GM19240 (cell line): ENCODE results near the gene FN3KRP.

Source experiments
- DNase-seq: peaks from one replicate; pipeline ENCODE4 v3.0.0; 2011; ENCODE audit warnings: low spot score; ENCODE audit not compliant: insufficient read length

Gene FN3KRP

DNA sequence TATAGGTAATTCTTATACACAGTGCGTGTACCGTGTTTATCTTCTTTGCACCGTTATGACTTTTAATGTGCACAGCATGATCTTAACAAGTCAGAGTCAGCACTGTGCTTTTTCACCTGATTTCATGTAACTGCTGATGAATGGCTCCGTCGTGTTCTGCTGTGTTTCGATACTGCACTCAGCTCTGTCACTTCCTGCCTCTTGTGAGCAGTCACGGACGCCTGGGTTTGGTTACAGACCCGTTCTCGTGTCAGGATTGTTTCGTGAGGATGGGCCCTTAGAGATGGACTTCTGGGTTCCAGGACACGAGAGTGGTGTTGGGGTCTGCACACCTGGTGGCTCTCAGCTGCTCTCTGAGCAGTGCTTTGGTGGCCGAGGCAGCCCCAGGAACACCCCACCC, 59.9 kb downstream of the FN3KRP start:
- DNase-seq, result no peak
